Activated CD8-positive, alpha-beta memory T cell treated with anti-CD3 and anti-CD28 coated beads for 36 hours (primary cell): Measurements from ENCODE around the gene FANK1. TPM values are rescaled to one million over a fixed set of nuclear protein-coding genes. Genes with fewer than 3 reads are reported as not detected.
"Not testable (repeated sequence)": the region's sequence is repeated elsewhere in the genome, so short reads cannot be mapped to it uniquely, and the experiment has no call there.

ENCODE experiments used
- CTCF ChIA-PET: fragments of 350-600 bp; sonication (Branson Sonifier 250); formaldehyde crosslinking; loops from one replicate; lab custom pipeline; 2021; ENCODE audit warnings: antibody characterized with exemption; lab: Charles Lee
- POLR2A ChIA-PET: fragments of 350-600 bp; sonication (Branson Sonifier 250); formaldehyde crosslinking; loops from one replicate; lab custom pipeline; 2021; ENCODE audit warnings: antibody characterized with exemption; lab: Charles Lee
- total RNA-seq, 2 experiments: library from RNA; stranded (reverse); gene quantifications; one replicate each; pipeline ENCODE4 v1.2.3, GENCODE V29; 2021

The FANK1 gene
- total RNA-seq, 2 experiments from 2014 or later, result 0.25 to 0.63 TPM

- CTCF ChIA-PET, POLR2A ChIA-PET: not testable (repeated sequence)
Observed at GRCh38 chr10:125921643-125922306, 25.4 kb downstream of the FANK1 start.

- ChIA-PET POLR2A (no interaction called here), CTCF (no interaction called here)
Observed at GRCh38 chr10:125925262-125925834, 29.0 kb downstream of the FANK1 start.

- POLR2A ChIA-PET, result no interaction called here
- CTCF ChIA-PET, result no interaction called here
Observed at GRCh38 chr10:125926247-125926646, 29.9 kb downstream of the FANK1 start.

GRCh38 chr10:125927265-125927664 lies 30.9 kb downstream of the FANK1 start:
- CTCF ChIA-PET, POLR2A ChIA-PET: not testable (repeated sequence)

GRCh38 chr10:125928928-125929585 lies 32.7 kb downstream of the FANK1 start:
- POLR2A ChIA-PET, result no interaction called here
- CTCF ChIA-PET, result no interaction called here

GRCh38 chr10:125929618-125930017 lies 33.3 kb downstream of the FANK1 start:
- CTCF ChIA-PET, result no interaction called here
- POLR2A ChIA-PET, result no interaction called here

- POLR2A ChIA-PET, result no interaction called here
- CTCF ChIA-PET, result no interaction called here
Observed at GRCh38 chr10:125933693-125934092, 37.3 kb downstream of the FANK1 start.

GRCh38 chr10:125936331-125936730 lies 40.0 kb downstream of the FANK1 start:
- ChIA-PET POLR2A (no interaction called here), CTCF (no interaction called here)

- CTCF ChIA-PET, result no interaction called here
- POLR2A ChIA-PET, result no interaction called here
Observed at GRCh38 chr10:125940515-125940914, 44.2 kb downstream of the FANK1 start.

GRCh38 chr10:125951290-125951689 lies 54.9 kb downstream of the FANK1 start:
- POLR2A ChIA-PET, result no interaction called here
- CTCF ChIA-PET, result no interaction called here

- ChIA-PET CTCF (no interaction called here), POLR2A (no interaction called here)
Observed at GRCh38 chr10:125953778-125954385, 57.5 kb downstream of the FANK1 start.

GRCh38 chr10:125955766-125956165 lies 59.4 kb downstream of the FANK1 start:
- ChIA-PET CTCF (no interaction called here), POLR2A (no interaction called here)

- POLR2A ChIA-PET, result no interaction called here
- CTCF ChIA-PET, result no interaction called here
Observed at GRCh38 chr10:125961743-125962142, 65.4 kb downstream of the FANK1 start.

GRCh38 chr10:125962200-125962599 lies 65.8 kb downstream of the FANK1 start:
- CTCF ChIA-PET, result no interaction called here

GRCh38 chr10:125964558-125964957 lies 68.2 kb downstream of the FANK1 start:
- ChIA-PET POLR2A (no interaction called here), CTCF (no interaction called here)

More at GRCh38 chr10:125962200-125962599, 65.8 kb downstream of the FANK1 start:
- POLR2A ChIA-PET, result no interaction called here

GRCh38 chr10:125967533-125967932 lies 71.2 kb downstream of the FANK1 start:
- ChIA-PET POLR2A (no interaction called here), CTCF (no interaction called here)

- CTCF ChIA-PET, POLR2A ChIA-PET: not testable (repeated sequence)
Observed at GRCh38 chr10:125970077-125970630, 73.8 kb downstream of the FANK1 start.

- CTCF ChIA-PET, result no interaction called here
Observed at GRCh38 chr10:125976960-125977605, 80.7 kb downstream of the FANK1 start.

GRCh38 chr10:125979976-125980375 lies 83.6 kb downstream of the FANK1 start:
- CTCF ChIA-PET, result no interaction called here

More at GRCh38 chr10:125976960-125977605, 80.7 kb downstream of the FANK1 start:
- POLR2A ChIA-PET, result no interaction called here

More at GRCh38 chr10:125979976-125980375, 83.6 kb downstream of the FANK1 start:
- POLR2A ChIA-PET, result no interaction called here
